Glutamatergic neuron (in vitro differentiated cells): ENCODE measurements around the gene FAM169A. TPM values are rescaled to one million over a fixed set of nuclear protein-coding genes. Genes with fewer than 3 reads are reported as not detected.
A peak's percentile ranks its signal among the peaks of the same experiment; 100 is the strongest.
"Not testable (repeated sequence)": the region's sequence is repeated elsewhere in the genome, so short reads cannot be mapped to it uniquely, and the experiment has no call there.

Source experiments
- DNase-seq: peaks from one replicate; pipeline ENCODE4 v3.0.0; 2022
- H3K27ac Mint-ChIP-seq: one replicate; pipeline ENCODE4 v1.8.0; 2020; ENCODE audit warnings: mild to moderate bottlenecking, mixed read lengths, inconsistent platforms; ENCODE audit not compliant: unreplicated experiment
- H3K27me3 Mint-ChIP-seq: one replicate; pipeline ENCODE4 v1.8.0; 2020; ENCODE audit warnings: mild to moderate bottlenecking, moderate library complexity, mixed read lengths, inconsistent platforms; ENCODE audit not compliant: unreplicated experiment
- H3K36me3 Mint-ChIP-seq: one replicate; pipeline ENCODE4 v1.8.0; 2020; ENCODE audit warnings: mild to moderate bottlenecking, mixed read lengths, inconsistent platforms; ENCODE audit not compliant: unreplicated experiment
- H3K4me1 Mint-ChIP-seq: one replicate; pipeline ENCODE4 v1.8.0; 2020; ENCODE audit warnings: mild to moderate bottlenecking, low read depth, mixed read lengths, inconsistent platforms; ENCODE audit not compliant: unreplicated experiment
- H3K4me3 Mint-ChIP-seq: one replicate; pipeline ENCODE4 v1.8.0; 2020; ENCODE audit warnings: mild to moderate bottlenecking, mixed read lengths, inconsistent platforms; ENCODE audit not compliant: unreplicated experiment
- H3K9me3 Mint-ChIP-seq: one replicate; pipeline ENCODE4 v1.8.0; 2020; ENCODE audit warnings: mild to moderate bottlenecking, moderate library complexity, mixed read lengths, inconsistent platforms; ENCODE audit not compliant: unreplicated experiment
- CTCF ChIP-seq: fragments of 200-600 bp; sonication (generic); IDR thresholded peaks from one replicate; pipeline ENCODE4 v1.5.0; 2021; ENCODE audit not compliant: partially characterized antibody, unreplicated experiment
- total RNA-seq: library from RNA; stranded (reverse); fragmentation: NEBNext Ultra II Directional; extraction: Animal tissue kit (Norgen Biotek cat#: 25700); gene quantifications from one replicate; pipeline ENCODE4 v1.2.1, GENCODE V29; 2021; ENCODE audit not compliant: unreplicated experiment

Gene FAM169A
- total RNA-seq, 1 donor from 2014 or later: 9.5 TPM

- H3K4me3 Mint-ChIP-seq: peak overlapping the region; percentile 63
- no peaks in the 10 kb centered on the region for H3K9me3 Mint-ChIP-seq
- peaks cover 4% of the 10 kb centered on the region for H3K4me1 Mint-ChIP-seq
- H3K27me3 Mint-ChIP-seq: no peaks in the 10 kb centered on the region
- no peak overlapping the region for H3K27ac Mint-ChIP-seq
- no peaks in the 10 kb centered on the region for H3K36me3 Mint-ChIP-seq
- no peak for DNase-seq
- no peak for TF ChIP-seq CTCF
Observed at GRCh38 chr5:74765201-74765600, 101.0 kb downstream of the FAM169A start.

GRCh38 chr5:74763504-74763903, 102.7 kb downstream of the FAM169A start:
- H3K4me3 Mint-ChIP-seq: no peak overlapping the region
- DNase-seq: no peak
- no peak overlapping the region for H3K27ac Mint-ChIP-seq
- H3K27me3 Mint-ChIP-seq: no peaks in the 10 kb centered on the region
- peaks cover 4% of the 10 kb centered on the region for H3K4me1 Mint-ChIP-seq
- TF ChIP-seq CTCF: no peak
- H3K36me3 Mint-ChIP-seq: no peaks in the 10 kb centered on the region
- no peaks in the 10 kb centered on the region for H3K9me3 Mint-ChIP-seq

- Mint-ChIP-seq H3K4me1 (peaks cover 4% of the 10 kb centered on the region), H3K27ac (no peak overlapping the region)
- DNase-seq: no peak
Observed at GRCh38 chr5:74762599-74762998, 103.6 kb downstream of the FAM169A start.

GRCh38 chr5:74761241-74761640, 104.9 kb downstream of the FAM169A start:
- Mint-ChIP-seq H3K27me3 (no peaks in the 10 kb centered on the region), H3K36me3 (no peaks in the 10 kb centered on the region), H3K4me1 (peaks cover 4% of the 10 kb centered on the region), H3K4me3 (no peak overlapping the region), H3K9me3 (no peaks in the 10 kb centered on the region), H3K27ac (no peak overlapping the region)
- no peak for DNase-seq
- TF ChIP-seq CTCF: no peak

More at GRCh38 chr5:74762599-74762998, 103.6 kb downstream of the FAM169A start:
- H3K27me3 Mint-ChIP-seq: no peaks in the 10 kb centered on the region
- no peak overlapping the region for H3K4me3 Mint-ChIP-seq
- H3K9me3 Mint-ChIP-seq: no peaks in the 10 kb centered on the region
- no peaks in the 10 kb centered on the region for H3K36me3 Mint-ChIP-seq
- no peak for TF ChIP-seq CTCF

- not testable (repeated sequence) for H3K4me3 Mint-ChIP-seq, H3K27me3 Mint-ChIP-seq, DNase-seq, H3K27ac Mint-ChIP-seq, H3K36me3 Mint-ChIP-seq, H3K9me3 Mint-ChIP-seq, H3K4me1 Mint-ChIP-seq
Observed at GRCh38 chr5:74748742-74749141, 117.4 kb downstream of the FAM169A start.

GRCh38 chr5:74738406-74738805, 127.8 kb downstream of the FAM169A start:
- Mint-ChIP-seq H3K36me3 (no peaks in the 10 kb centered on the region), H3K4me1 (no peaks in the 10 kb centered on the region), H3K4me3 (no peak overlapping the region), H3K27me3 (no peaks in the 10 kb centered on the region), H3K27ac (no peak overlapping the region), H3K9me3 (no peaks in the 10 kb centered on the region)
- DNase-seq: no peak
- no peak for TF ChIP-seq CTCF
